A172 (cell line): ENCODE results near the gene RTP2. TPM values are rescaled to one million over a fixed set of nuclear protein-coding genes. Genes with fewer than 3 reads are reported as not detected.

ENCODE experiments used
- DNase-seq: peaks from one replicate; pipeline ENCODE4 v3.0.0-alpha.2; 2015; ENCODE audit warnings: low spot score
- total RNA-seq: library from RNA; depleted of rRNA; stranded (reverse); fragments of >200 nt; shearing (Covaris generic); gene quantifications from 2 replicates; pipeline ENCODE4 v1.2.3, GENCODE V29; 2014; rRNA removed

Gene RTP2
- not detected in 2 replicates for total RNA-seq

GRCh38 chr3:187702507-187703033 lies at the start of gene RTP2:
TSS of gene RTP2 (minus strand) at chr3:187702557. CDS start at chr3:187702128, 429 bp downstream.
- no peak for DNase-seq

- no peak for DNase-seq
Measured at GRCh38 chr3:187750513-187751123, 48.3 kb upstream of the RTP2 start.

- DNase-seq: no peak
Measured at GRCh38 chr3:187750006-187750512, 47.7 kb upstream of the RTP2 start.

- peak; percentile 88 for DNase-seq
Measured at GRCh38 chr3:187748050-187748481, 45.7 kb upstream of the RTP2 start.

GRCh38 chr3:187747506-187747905 lies 45.1 kb upstream of the RTP2 start:
- DNase-seq: no peak

- no peak for DNase-seq
Measured at GRCh38 chr3:187746442-187747281, 44.3 kb upstream of the RTP2 start.

- DNase-seq: no peak
Measured at GRCh38 chr3:187746059-187746441, 43.7 kb upstream of the RTP2 start.

- DNase-seq: peak; percentile 95
Measured at GRCh38 chr3:187745201-187746058, 43.1 kb upstream of the RTP2 start, which contains the start of gene BCL6. TSS of gene BCL6 (minus strand) at chr3:187745468. CDS start at chr3:187733693, 11,775 bp downstream.

GRCh38 chr3:187744169-187745151 lies 42.1 kb upstream of the RTP2 start:
- DNase-seq: peak; percentile 37

GRCh38 chr3:187743195-187744141 lies 41.1 kb upstream of the RTP2 start:
- peak; percentile 26 for DNase-seq

GRCh38 chr3:187742351-187743171 lies 40.2 kb upstream of the RTP2 start:
- no peak for DNase-seq

- DNase-seq: peak; percentile 48
Measured at GRCh38 chr3:187741403-187742350, 39.3 kb upstream of the RTP2 start.

GRCh38 chr3:187740421-187741399 lies 38.4 kb upstream of the RTP2 start:
- peak; percentile 32 for DNase-seq

GRCh38 chr3:187739561-187740332 lies 37.4 kb upstream of the RTP2 start:
- peak; percentile 65 for DNase-seq

- DNase-seq: no peak
Measured at GRCh38 chr3:187739094-187739560, 36.8 kb upstream of the RTP2 start.
